NCI-H2029 (cell line): ENCODE data around the gene SLX4.

Experiments
- DNase-seq: peaks from one replicate; lab custom pipeline; 2025; lab: John Stamatoyannopoulos, UW

Gene SLX4

GRCh38 chr16:3582276-3583165 lies 28.9 kb downstream of the SLX4 start:
- DNase-seq, result no peak

GRCh38 chr16:3581392-3581791 lies 30.0 kb downstream of the SLX4 start:
- DNase-seq, result no peak

- DNase-seq, result no peak
Measured at GRCh38 chr16:3580686-3581085, 30.7 kb downstream of the SLX4 start.

GRCh38 chr16:3580251-3580651 lies 31.2 kb downstream of the SLX4 start:
- DNase-seq, result no peak

- DNase-seq, result no peak
Measured at GRCh38 chr16:3579776-3580175, 31.6 kb downstream of the SLX4 start.

GRCh38 chr16:3578610-3579551 lies 32.5 kb downstream of the SLX4 start:
- no peak for DNase-seq

- no peak for DNase-seq
Measured at GRCh38 chr16:3578121-3578520, 33.3 kb downstream of the SLX4 start.

- DNase-seq, result no peak
Measured at GRCh38 chr16:3577302-3577752, 34.1 kb downstream of the SLX4 start, which contains the start of gene NLRC3. TSS of gene NLRC3 (minus strand) at chr16:3577403. CDS start at chr16:3565036, 12,367 bp downstream.

GRCh38 chr16:3576211-3576610 lies 35.2 kb downstream of the SLX4 start:
- no peak for DNase-seq

- DNase-seq, result no peak
Measured at GRCh38 chr16:3575491-3575890, 35.9 kb downstream of the SLX4 start.

GRCh38 chr16:3574195-3574594 lies 37.2 kb downstream of the SLX4 start:
- no peak for DNase-seq

GRCh38 chr16:3573146-3573815 lies 38.1 kb downstream of the SLX4 start:
- no peak for DNase-seq

GRCh38 chr16:3570420-3571062 lies 40.9 kb downstream of the SLX4 start:
- DNase-seq, result no peak

- DNase-seq, result no peak
Measured at GRCh38 chr16:3569851-3570250, 41.6 kb downstream of the SLX4 start.

GRCh38 chr16:3566990-3567389 lies 44.4 kb downstream of the SLX4 start:
- no peak for DNase-seq

- DNase-seq, result no peak
Measured at GRCh38 chr16:3564889-3565141, 46.6 kb downstream of the SLX4 start.

- DNase-seq, result no peak
Measured at GRCh38 chr16:3564130-3564888, 47.1 kb downstream of the SLX4 start.

GRCh38 chr16:3562914-3563480 lies 48.4 kb downstream of the SLX4 start:
- DNase-seq, result no peak

GRCh38 chr16:3561626-3562025 lies 49.8 kb downstream of the SLX4 start:
- no peak for DNase-seq

- DNase-seq, result no peak
Measured at GRCh38 chr16:3554351-3554928, 57.0 kb downstream of the SLX4 start.
